DOHH2 (cell line): Measurements from ENCODE around the gene ATP5F1E.

Source experiments
- H3F3A ChIP-seq: fragments of 200-600 bp; sonication (generic), shearing (Covaris generic); 2 replicates; pipeline ENCODE4 v1.6.0; 2016; ENCODE audit warnings: antibody characterized with exemption, mild to moderate bottlenecking; ENCODE audit not compliant: control insufficient read depth, insufficient read depth
- H3K27ac ChIP-seq: fragments of 200-600 bp; sonication (generic); 2 replicates; pipeline ENCODE4 v1.5.1; 2014; ENCODE audit warnings: low read depth, mild to moderate bottlenecking, low read length, moderate library complexity
- H3K27me3 ChIP-seq: fragments of 200-600 bp; sonication (generic); 2 replicates; pipeline ENCODE4 v1.6.1; 2014; ENCODE audit warnings: mild to moderate bottlenecking, low read length, mixed read lengths; ENCODE audit not compliant: control insufficient read depth
- H3K36me3 ChIP-seq: fragments of 200-600 bp; sonication (generic); 2 replicates; pipeline ENCODE4 v1.6.1; 2014; ENCODE audit warnings: mild to moderate bottlenecking, low read length, moderate library complexity, mixed read lengths; ENCODE audit not compliant: control insufficient read depth
- H3K4me1 ChIP-seq: fragments of 200-600 bp; sonication (generic); 2 replicates; pipeline ENCODE4 v1.6.1; 2014; ENCODE audit warnings: mild to moderate bottlenecking, low read length, mixed read lengths; ENCODE audit not compliant: control insufficient read depth
- H3K4me2 ChIP-seq: fragments of 200-600 bp; sonication (generic); 2 replicates; pipeline ENCODE4 v1.6.0; 2014; ENCODE audit warnings: mild to moderate bottlenecking, low read length, moderate library complexity
- H3K4me3 ChIP-seq: fragments of 200-600 bp; sonication (generic); 2 replicates; pipeline ENCODE4 v1.5.1; 2014; ENCODE audit warnings: mild to moderate bottlenecking, low read length, mixed read lengths
- H3K79me2 ChIP-seq: fragments of 200-600 bp; sonication (generic); 2 replicates; pipeline ENCODE4 v1.6.1; 2014; ENCODE audit warnings: mild to moderate bottlenecking, low read length, mixed read lengths; ENCODE audit not compliant: control insufficient read depth
- H3K9me2 ChIP-seq: fragments of 200-600 bp; sonication (generic); replicated peaks from 2 replicates; pipeline ENCODE4 v1.6.1; 2014; ENCODE audit warnings: mild to moderate bottlenecking, low read length, mixed read lengths; ENCODE audit not compliant: control insufficient read depth
- H3K9me3 ChIP-seq: fragments of 200-600 bp; sonication (generic); 2 replicates; pipeline ENCODE4 v1.6.1; 2014; ENCODE audit warnings: antibody characterized with exemption, low read length, mixed read lengths; ENCODE audit not compliant: control insufficient read depth, insufficient read depth
- H4K20me1 ChIP-seq: fragments of 200-600 bp; sonication (generic); 2 replicates; pipeline ENCODE4 v1.6.0; 2014; ENCODE audit warnings: low read depth, mild to moderate bottlenecking, antibody characterized with exemption, low read length, moderate library complexity; ENCODE audit not compliant: control insufficient read depth, insufficient read depth
- EZH2phosphoT487 ChIP-seq: fragments of 200-600 bp; sonication (generic); IDR thresholded peaks from 2 replicates; pipeline ENCODE4 v1.6.1; 2017; ENCODE audit warnings: borderline replicate concordance, mild to moderate bottlenecking, antibody characterized with exemption, low read length, moderate library complexity, mixed read lengths
- TF ChIP-seq, protein P1 (sequence below): fragments of 200-600 bp; sonication (generic); IDR thresholded peaks from one replicate; pipeline ENCODE4 v1.5.1; 2014; ENCODE audit warnings: antibody characterized with exemption, mild to moderate bottlenecking, low read depth, low read length; ENCODE audit not compliant: poor library complexity, severe bottlenecking

The ATP5F1E gene

GRCh38 chr20:59044295-59044694 is 12.2 kb upstream of the ATP5F1E start:
- Histone ChIP-seq H3K27ac (peak overlapping the region; percentile 77), H3K9me2 (no peaks in the 10 kb centered on the region), H3K9me3 (no peaks in the 10 kb centered on the region), H3K27me3 (peaks cover under 1% of the 10 kb centered on the region; the same call in 1 of the 2 replicates), H3K4me3 (peak overlapping the region; percentile 99), H3K79me2 (peaks cover 40% of the 10 kb centered on the region), H3K4me1 (peaks cover 46% of the 10 kb centered on the region), H3K36me3 (peaks cover 31% of the 10 kb centered on the region), H3K4me2 (peak overlapping the region; percentile 100), H4K20me1 (peaks cover 11% of the 10 kb centered on the region), H3F3A (peaks cover 12% of the 10 kb centered on the region)
- no peak for TF ChIP-seq EZH2phosphoT487
- TF ChIP-seq, protein P1, sequence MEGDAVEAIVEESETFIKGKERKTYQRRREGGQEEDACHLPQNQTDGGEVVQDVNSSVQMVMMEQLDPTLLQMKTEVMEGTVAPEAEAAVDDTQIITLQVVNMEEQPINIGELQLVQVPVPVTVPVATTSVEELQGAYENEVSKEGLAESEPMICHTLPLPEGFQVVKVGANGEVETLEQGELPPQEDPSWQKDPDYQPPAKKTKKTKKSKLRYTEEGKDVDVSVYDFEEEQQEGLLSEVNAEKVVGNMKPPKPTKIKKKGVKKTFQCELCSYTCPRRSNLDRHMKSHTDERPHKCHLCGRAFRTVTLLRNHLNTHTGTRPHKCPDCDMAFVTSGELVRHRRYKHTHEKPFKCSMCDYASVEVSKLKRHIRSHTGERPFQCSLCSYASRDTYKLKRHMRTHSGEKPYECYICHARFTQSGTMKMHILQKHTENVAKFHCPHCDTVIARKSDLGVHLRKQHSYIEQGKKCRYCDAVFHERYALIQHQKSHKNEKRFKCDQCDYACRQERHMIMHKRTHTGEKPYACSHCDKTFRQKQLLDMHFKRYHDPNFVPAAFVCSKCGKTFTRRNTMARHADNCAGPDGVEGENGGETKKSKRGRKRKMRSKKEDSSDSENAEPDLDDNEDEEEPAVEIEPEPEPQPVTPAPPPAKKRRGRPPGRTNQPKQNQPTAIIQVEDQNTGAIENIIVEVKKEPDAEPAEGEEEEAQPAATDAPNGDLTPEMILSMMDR = no peak

- H3K4me2 ChIP-seq = peak overlapping the region; percentile 100
- peaks cover 11% of the 10 kb centered on the region for H4K20me1 ChIP-seq
- TF ChIP-seq EZH2phosphoT487 = no peak
- TF ChIP-seq, protein P1 = no peak
Measured at GRCh38 chr20:59043698-59044097, 11.6 kb upstream of the ATP5F1E start.

DNA sequence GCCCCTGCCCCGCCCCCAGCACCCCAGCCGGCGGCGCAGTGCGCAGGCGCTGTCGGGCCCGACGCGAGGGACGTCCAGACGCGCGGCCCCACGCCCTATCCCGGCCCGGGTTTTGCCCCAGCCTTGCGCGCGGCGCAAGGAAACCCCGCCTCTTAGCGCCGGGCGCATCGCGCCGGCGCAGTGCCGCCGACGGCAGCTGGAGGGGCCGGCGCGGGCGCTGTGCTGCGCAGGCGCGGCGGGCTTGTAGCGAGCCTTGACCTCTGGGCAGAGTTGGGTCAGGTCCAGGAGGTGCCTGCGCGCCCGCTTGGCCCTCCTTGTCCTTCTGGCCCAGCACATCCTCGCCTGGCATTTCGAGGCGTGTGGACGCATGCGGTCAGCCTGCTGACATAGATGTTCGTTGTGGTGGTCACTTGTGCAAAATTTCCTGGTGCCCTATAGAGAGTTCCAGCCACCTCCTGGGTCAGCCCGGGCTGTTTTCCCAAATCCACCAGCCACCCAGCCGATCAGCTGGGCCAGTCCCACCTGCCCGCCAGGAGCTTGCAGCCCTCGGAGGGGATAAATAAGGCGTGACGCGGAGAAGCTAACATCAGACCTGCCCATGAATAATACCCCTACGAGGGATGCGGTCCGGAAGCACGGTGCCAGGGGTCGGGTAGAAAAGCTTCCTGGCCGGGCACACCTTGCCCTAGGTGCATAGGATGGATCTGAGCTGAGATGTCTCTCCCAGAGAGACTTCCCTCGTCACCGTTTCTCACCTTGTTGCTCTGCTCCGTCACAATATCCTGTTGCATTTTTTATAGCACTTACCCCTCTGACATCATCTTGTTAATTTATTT is 10.9 kb upstream of the ATP5F1E start:
- peaks cover 11% of the 10 kb centered on the region for H4K20me1 ChIP-seq
- H3K9me3 ChIP-seq = no peaks in the 10 kb centered on the region
- H3K36me3 ChIP-seq = peaks cover 44% of the 10 kb centered on the region
- H3K27ac ChIP-seq = peak overlapping the region; percentile 77
- H3K4me3 ChIP-seq = peak overlapping the region; percentile 99
- peaks cover 52% of the 10 kb centered on the region for H3K79me2 ChIP-seq
- H3K4me2 ChIP-seq = peak overlapping the region; percentile 100
- no peaks in the 10 kb centered on the region for H3K9me2 ChIP-seq
- peaks cover 14% of the 10 kb centered on the region for H3F3A ChIP-seq
- no peak for TF ChIP-seq EZH2phosphoT487
- TF ChIP-seq, protein P1 = no peak
- no peaks in the 10 kb centered on the region for H3K27me3 ChIP-seq
- H3K4me1 ChIP-seq = peaks cover 50% of the 10 kb centered on the region

More at GRCh38 chr20:59043698-59044097, 11.6 kb upstream of the ATP5F1E start:
- H3F3A ChIP-seq = peaks cover 12% of the 10 kb centered on the region
- peak overlapping the region; percentile 77 for H3K27ac ChIP-seq
- no peaks in the 10 kb centered on the region for H3K9me2 ChIP-seq
- H3K79me2 ChIP-seq = peaks cover 46% of the 10 kb centered on the region
- H3K36me3 ChIP-seq = peaks cover 37% of the 10 kb centered on the region
- no peaks in the 10 kb centered on the region for H3K27me3 ChIP-seq
- peak overlapping the region; percentile 99 for H3K4me3 ChIP-seq
- H3K4me1 ChIP-seq = peaks cover 49% of the 10 kb centered on the region
- H3K9me3 ChIP-seq = no peaks in the 10 kb centered on the region
